NB4 (cell line): ENCODE measurements around the gene PC.

ENCODE experiments used
- POLR2A ChIP-seq: IDR thresholded peaks from 2 replicates; pipeline ENCODE4 v1.6.1; 2011; ENCODE audit warnings: mild to moderate bottlenecking; ENCODE audit not compliant: insufficient read length; ENCODE audit errors: extremely low read depth
- TF ChIP-seq, protein P1 (sequence below): IDR thresholded peaks from one replicate; pipeline ENCODE4 v1.5.1; 2012; ENCODE audit warnings: low read depth, low read length
- TF ChIP-seq, protein P2 (sequence below): IDR thresholded peaks from 2 replicates; pipeline ENCODE4 v1.6.1; 2011; ENCODE audit warnings: low read depth, low read length

DNA sequence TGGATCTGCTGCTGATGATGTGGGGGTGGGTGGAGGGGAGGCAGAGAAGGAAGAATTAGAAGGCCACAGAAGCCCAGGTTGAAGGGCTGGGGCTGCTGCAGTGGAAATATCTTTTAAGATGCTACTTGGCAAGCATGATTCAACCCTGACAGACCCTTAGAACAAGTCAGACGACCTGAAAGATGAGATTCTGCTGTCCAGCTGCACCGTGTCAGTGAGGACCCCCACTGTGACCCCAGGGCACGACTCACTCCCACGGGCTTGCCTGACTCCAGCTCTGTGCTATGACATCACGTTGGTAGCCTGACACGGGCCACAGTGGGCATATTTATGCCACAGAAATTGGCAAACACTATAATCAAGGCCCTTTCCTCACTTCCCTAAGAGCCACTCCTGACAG, 65.3 kb downstream of the PC start:
- TF ChIP-seq, protein P1, sequence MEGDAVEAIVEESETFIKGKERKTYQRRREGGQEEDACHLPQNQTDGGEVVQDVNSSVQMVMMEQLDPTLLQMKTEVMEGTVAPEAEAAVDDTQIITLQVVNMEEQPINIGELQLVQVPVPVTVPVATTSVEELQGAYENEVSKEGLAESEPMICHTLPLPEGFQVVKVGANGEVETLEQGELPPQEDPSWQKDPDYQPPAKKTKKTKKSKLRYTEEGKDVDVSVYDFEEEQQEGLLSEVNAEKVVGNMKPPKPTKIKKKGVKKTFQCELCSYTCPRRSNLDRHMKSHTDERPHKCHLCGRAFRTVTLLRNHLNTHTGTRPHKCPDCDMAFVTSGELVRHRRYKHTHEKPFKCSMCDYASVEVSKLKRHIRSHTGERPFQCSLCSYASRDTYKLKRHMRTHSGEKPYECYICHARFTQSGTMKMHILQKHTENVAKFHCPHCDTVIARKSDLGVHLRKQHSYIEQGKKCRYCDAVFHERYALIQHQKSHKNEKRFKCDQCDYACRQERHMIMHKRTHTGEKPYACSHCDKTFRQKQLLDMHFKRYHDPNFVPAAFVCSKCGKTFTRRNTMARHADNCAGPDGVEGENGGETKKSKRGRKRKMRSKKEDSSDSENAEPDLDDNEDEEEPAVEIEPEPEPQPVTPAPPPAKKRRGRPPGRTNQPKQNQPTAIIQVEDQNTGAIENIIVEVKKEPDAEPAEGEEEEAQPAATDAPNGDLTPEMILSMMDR = no peak
- no peak for TF ChIP-seq POLR2A
- TF ChIP-seq, protein P2, sequence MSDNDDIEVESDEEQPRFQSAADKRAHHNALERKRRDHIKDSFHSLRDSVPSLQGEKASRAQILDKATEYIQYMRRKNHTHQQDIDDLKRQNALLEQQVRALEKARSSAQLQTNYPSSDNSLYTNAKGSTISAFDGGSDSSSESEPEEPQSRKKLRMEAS = no peak
